Body of pancreas (tissue), 4 donors: Measurements from ENCODE around the gene IL18RAP. TPM values are rescaled to one million over a fixed set of nuclear protein-coding genes. Genes with fewer than 3 reads are reported as not detected.

ENCODE experiments used
- ATAC-seq: fragments of 150-250 bp; one replicate; pipeline ENCODE4 v1.9.1; 2016
- DNase-seq, 4 donors: peaks; one replicate each; pipeline ENCODE4 v3.0.0-alpha.2; 2019
- H3K27ac ChIP-seq, 4 donors: fragments of 200-600 bp; sonication (generic); 1 replicate in 3 of 4; 2 replicates in 1 of 4; pipeline versions ENCODE4 v1.5.1 to v1.6.1; 2016 to 2019; ENCODE audit warnings: mild to moderate bottlenecking in 1 of 4, mixed read lengths in 1 of 4, moderate library complexity in 1 of 4
- H3K27me3 ChIP-seq, 2 donors: fragments of 200-600 bp; sonication (generic); one replicate each; pipeline ENCODE4 v1.6.0; 2016; ENCODE audit warnings: mild to moderate bottlenecking in 1 of 2
- H3K36me3 ChIP-seq, 2 donors: fragments of 200-600 bp; sonication (generic); replicated peaks in 1 of 2; 2 replicates each; pipeline ENCODE4 v1.5.1; 2016; ENCODE audit warnings: low read depth in 2 of 2; ENCODE audit not compliant: insufficient read depth in 1 of 2
- H3K4me1 ChIP-seq: fragments of 200-600 bp; sonication (generic); one replicate; pipeline ENCODE4 v1.6.0; 2016
- H3K4me3 ChIP-seq, 2 donors: fragments of 200-600 bp; sonication (generic); 1 replicate in 1 of 2; 2 replicates in 1 of 2; pipeline ENCODE4 v1.5.1; 2016 to 2019
- H3K9me3 ChIP-seq, 3 donors: fragments of 200-600 bp; sonication (generic); 1 replicate in 2 of 3; 2 replicates in 1 of 3; pipeline ENCODE4 v1.5.1; 2016
- CTCF ChIP-seq, 7 experiments: fragments of 450-650 bp in 4 of 7; fragments of 200-600 bp in 3 of 7; sonication (generic) in 3 of 7; IDR thresholded peaks; one replicate each; pipeline ENCODE4 v1.5.1; 2016 to 2019; ENCODE audit warnings: antibody characterized with exemption in 7 of 7
- POLR2A ChIP-seq, 3 donors: fragments of 450-650 bp; IDR thresholded peaks; one replicate each; pipeline ENCODE4 v1.6.1; 2016; ENCODE audit warnings: antibody characterized with exemption in 3 of 3, mild to moderate bottlenecking in 2 of 3
- WGBS, 2 donors: methylation state at CpG; one replicate each; pipeline ENCODE4 v1.1.5; 2017; 5-methylcytosine and 5-hydroxymethylcytosine counted together
- intact Hi-C: fragments of 100-400 bp; cut with DNase I; formaldehyde crosslinking; loops from one replicate; pipeline ENCODE4 v1.15.1; 2023
- total RNA-seq, 2 donors: library from RNA; depleted of rRNA; stranded (reverse); fragments of >200 nt; gene quantifications; one replicate each; pipeline ENCODE4 v1.1.0, GENCODE V29; 2016

The IL18RAP gene
- total RNA-seq, 2 donors from 2014 or later, result 4.9 to 24.4 TPM

GRCh38 chr2:102487761-102488462, 65.0 kb downstream of the IL18RAP start:
- Histone ChIP-seq H3K27ac (no peak overlapping the region), H3K4me3 (no peak overlapping the region)
- DNase-seq, result peak in 2 of 4 donors; percentile 10 to 16

DNA sequence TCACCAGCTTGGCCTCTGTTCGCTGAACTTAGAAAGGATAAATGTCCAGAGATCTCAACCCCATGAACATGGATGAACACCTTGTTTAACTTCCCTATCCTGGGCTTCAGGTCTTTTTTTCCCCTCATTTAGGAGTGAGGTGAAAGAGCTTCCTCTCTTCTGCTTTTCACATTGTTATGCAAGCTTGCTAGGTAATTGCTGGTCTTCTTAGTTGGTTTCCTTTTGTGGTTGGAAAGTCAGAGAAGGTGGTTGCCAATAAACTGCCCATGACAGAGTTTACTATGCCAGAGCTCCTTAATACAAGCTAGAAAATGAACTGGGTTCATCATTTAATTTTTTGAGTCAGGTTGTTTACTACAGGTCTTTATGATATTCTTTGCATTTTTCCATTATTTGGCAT, 66.7 kb downstream of the IL18RAP start:
- H3K36me3 ChIP-seq, result no peaks in the 10 kb centered on the region
- no peak overlapping the region for H3K4me3 ChIP-seq
- no peak overlapping the region for H3K27ac ChIP-seq
- H3K9me3 ChIP-seq, result no peaks in the 10 kb centered on the region
- ATAC-seq (no peak), DNase-seq (no peak)
- no peaks in the 10 kb centered on the region for H3K27me3 ChIP-seq
- TF ChIP-seq POLR2A (IDR thresholded peaks at IDR 0.05) (no peak), CTCF (IDR thresholded peaks at IDR 0.05) (no peak)
- intact Hi-C loops, result no loop called here
- H3K4me1 ChIP-seq, result no peaks in the 10 kb centered on the region
- WGBS, 2 donors, result 77 to 79% methylated on average over 1 of the region's 1 CpG

More at GRCh38 chr2:102487761-102488462, 65.0 kb downstream of the IL18RAP start:
- intact Hi-C loops, result no loop called here
- no peak for ATAC-seq
- no peaks in the 10 kb centered on the region for H3K4me1 ChIP-seq
- WGBS, 2 donors, result 41 to 43% methylated on average over 8 of the region's 8 CpGs
- H3K9me3 ChIP-seq, result no peaks in the 10 kb centered on the region
- TF ChIP-seq CTCF (IDR thresholded peaks at IDR 0.05), result no peak
- no peak for TF ChIP-seq POLR2A (IDR thresholded peaks at IDR 0.05)
- H3K36me3 ChIP-seq, result no peaks in the 10 kb centered on the region
- no peaks in the 10 kb centered on the region for H3K27me3 ChIP-seq

DNA sequence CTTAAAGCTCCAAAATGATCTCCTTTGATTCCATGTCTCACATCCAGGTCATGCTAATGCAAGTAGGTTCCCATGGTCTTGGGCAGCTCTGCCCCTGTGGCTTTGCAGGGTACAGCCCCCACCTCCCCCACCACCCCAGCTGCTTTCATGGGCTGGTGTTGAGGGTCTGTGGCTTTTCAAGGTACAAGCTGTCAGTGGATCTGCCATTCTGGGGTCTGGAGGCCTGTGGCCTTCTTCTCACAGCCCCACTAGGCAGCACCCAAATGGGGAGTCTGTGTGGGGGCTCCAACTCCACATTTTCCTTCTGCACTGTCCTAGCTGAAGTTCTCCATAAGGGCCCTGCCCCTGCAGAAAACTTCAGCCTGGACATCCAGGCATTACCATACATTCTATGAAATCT, 69.0 kb downstream of the IL18RAP start:
- Histone ChIP-seq H3K9me3 (no peaks in the 10 kb centered on the region), H3K27ac (no peak overlapping the region), H3K4me1 (no peaks in the 10 kb centered on the region), H3K36me3 (no peaks in the 10 kb centered on the region), H3K4me3 (no peak overlapping the region), H3K27me3 (no peaks in the 10 kb centered on the region)
- intact Hi-C loops, result no loop called here
- TF ChIP-seq POLR2A (IDR thresholded peaks at IDR 0.05), result no peak
- TF ChIP-seq CTCF (IDR thresholded peaks at IDR 0.05), result no peak
- ATAC-seq, result no peak
- no peak for DNase-seq

- Histone ChIP-seq H3K36me3 (no peaks in the 10 kb centered on the region), H3K9me3 (no peaks in the 10 kb centered on the region), H3K4me3 (no peak overlapping the region), H3K27ac (no peak overlapping the region), H3K27me3 (no peaks in the 10 kb centered on the region), H3K4me1 (no peaks in the 10 kb centered on the region)
- ATAC-seq (no peak), DNase-seq (no peak)
- TF ChIP-seq POLR2A (IDR thresholded peaks at IDR 0.05) (no peak), CTCF (IDR thresholded peaks at IDR 0.05) (no peak)
- 83 to 88% methylated on average over 1 of the region's 1 CpG for WGBS, 2 donors
- intact Hi-C loops, result no loop called here
These were observed 71.6 kb downstream of the IL18RAP start for GRCh38 chr2:102494570-102494969.

DNA sequence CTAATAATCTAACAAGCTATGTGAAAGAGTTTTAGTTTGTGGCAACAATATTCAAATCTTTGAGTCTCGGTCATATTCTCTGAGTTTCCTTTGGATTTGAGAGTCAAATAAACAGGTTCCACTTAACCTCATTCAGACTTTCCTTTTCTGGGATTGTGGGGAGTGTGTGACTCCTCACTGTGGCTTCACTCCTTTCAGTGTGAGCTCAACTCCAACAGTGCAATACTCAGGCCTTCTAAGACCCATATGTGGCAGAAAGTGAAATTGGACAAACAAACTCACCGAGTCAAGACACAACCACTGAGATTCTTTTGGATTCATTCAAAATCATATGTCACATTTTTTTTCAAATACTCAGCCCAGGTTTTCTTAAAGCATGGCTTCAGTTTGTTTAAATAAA, 75.5 kb downstream of the IL18RAP start:
- H3K9me3 ChIP-seq, result no peaks in the 10 kb centered on the region
- no peak overlapping the region for H3K4me3 ChIP-seq
- DNase-seq (no peak), ATAC-seq (no peak)
- H3K27me3 ChIP-seq, result no peaks in the 10 kb centered on the region
- no peak for TF ChIP-seq POLR2A (IDR thresholded peaks at IDR 0.05)
- no peak for TF ChIP-seq CTCF (IDR thresholded peaks at IDR 0.05)
- intact Hi-C loops, result no loop called here
- WGBS, 2 donors, result 78 to 88% methylated on average over 2 of the region's 2 CpGs
- H3K36me3 ChIP-seq, result no peaks in the 10 kb centered on the region
- no peaks in the 10 kb centered on the region for H3K4me1 ChIP-seq
- no peak overlapping the region for H3K27ac ChIP-seq
